ENCODE measurements around the gene DSP. TPM values are rescaled to one million over a fixed set of nuclear protein-coding genes. Genes with fewer than 3 reads are reported as not detected.

The DSP gene
- total RNA-seq, 1 donor from 2014 or later: 38.7 TPM

GRCh38 chr6:7562769-7563168 lies 21.3 kb downstream of the DSP start:
- Mint-ChIP-seq H3K4me3 (no peak overlapping the region), H3K27me3 (ENCODE audit: insufficient read depth, low read depth) (no peaks in the 10 kb centered on the region), H3K27ac (no peak overlapping the region), H3K36me3 (peaks cover 4% of the 10 kb centered on the region), H3K9me3 (no peaks in the 10 kb centered on the region), H3K4me1 (no peaks in the 10 kb centered on the region)
- no peaks in the 10 kb centered on the region for H3K36me3 ChIP-seq
- TF ChIP-seq EZH2phosphoT487 (IDR thresholded peaks at IDR 0.05): no peak
- no peak for TF ChIP-seq EZH2 (IDR thresholded peaks at IDR 0.05)
- no peak for TF ChIP-seq CTCF (IDR thresholded peaks at IDR 0.05)
- H3K9me3 ChIP-seq (ENCODE audit: low read depth): no peaks in the 10 kb centered on the region
- no peaks in the 10 kb centered on the region for H3K27me3 ChIP-seq
- no peaks in the 10 kb centered on the region for H3K79me2 ChIP-seq (ENCODE audit: low read depth)
- H3K27ac ChIP-seq: no peak overlapping the region
- no peaks in the 10 kb centered on the region for H3F3A ChIP-seq (ENCODE audit: low read depth)
- no peak overlapping the region for H2AFZ ChIP-seq (replicated peaks)
- H3K4me2 ChIP-seq: no peak overlapping the region
- no peak overlapping the region for H3K9ac ChIP-seq
- no peak for DNase-seq (ENCODE audit: low spot score)
- H4K20me1 ChIP-seq (ENCODE audit: low read depth): no peaks in the 10 kb centered on the region
- H3K4me1 ChIP-seq: no peaks in the 10 kb centered on the region
- H3K4me3 ChIP-seq: no peak overlapping the region

DNA sequence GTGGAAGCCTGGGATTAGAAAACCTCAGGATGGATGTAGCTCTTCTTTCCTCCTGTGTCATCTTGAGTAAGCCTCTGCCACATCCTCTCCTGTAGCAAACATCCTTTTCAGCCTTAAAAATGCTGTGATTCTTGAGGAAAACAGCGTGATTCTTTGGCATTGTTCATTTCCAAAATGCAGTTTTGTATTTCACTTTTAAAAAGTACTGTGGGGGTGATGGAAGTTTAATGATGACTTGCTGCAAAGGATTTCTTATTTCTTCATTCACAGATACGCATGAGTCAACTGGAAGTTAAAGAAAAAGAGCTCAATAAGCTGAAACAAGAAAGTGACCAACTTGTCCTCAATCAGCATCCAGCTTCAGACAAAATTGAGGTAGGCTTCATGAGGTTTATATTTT lies 24.6 kb downstream of the DSP start:
- Mint-ChIP-seq H3K27ac (no peak overlapping the region), H3K27me3 (ENCODE audit: insufficient read depth, low read depth) (no peaks in the 10 kb centered on the region), H3K4me1 (no peaks in the 10 kb centered on the region), H3K36me3 (peaks cover 12% of the 10 kb centered on the region), H3K9me3 (no peaks in the 10 kb centered on the region), H3K4me3 (no peak overlapping the region)
- no peaks in the 10 kb centered on the region for H3K27me3 ChIP-seq
- no peak overlapping the region for H3K9ac ChIP-seq
- no peaks in the 10 kb centered on the region for H3K79me2 ChIP-seq (ENCODE audit: low read depth)
- no peak for TF ChIP-seq EZH2phosphoT487 (IDR thresholded peaks at IDR 0.05)
- TF ChIP-seq EZH2 (IDR thresholded peaks at IDR 0.05): no peak
- TF ChIP-seq CTCF (IDR thresholded peaks at IDR 0.05): no peak
- no peaks in the 10 kb centered on the region for H3K9me3 ChIP-seq (ENCODE audit: low read depth)
- no peaks in the 10 kb centered on the region for H3K36me3 ChIP-seq
- no peak overlapping the region for H3K27ac ChIP-seq
- no peaks in the 10 kb centered on the region for H3F3A ChIP-seq (ENCODE audit: low read depth)
- H2AFZ ChIP-seq (replicated peaks): no peak overlapping the region
- no peak overlapping the region for H3K4me2 ChIP-seq
- no peak for DNase-seq (ENCODE audit: low spot score)
- H4K20me1 ChIP-seq (ENCODE audit: low read depth): no peaks in the 10 kb centered on the region
- H3K4me3 ChIP-seq: no peak overlapping the region
- H3K4me1 ChIP-seq: no peaks in the 10 kb centered on the region

GRCh38 chr6:7566617-7567173 lies 25.2 kb downstream of the DSP start:
- no peaks in the 10 kb centered on the region for H3K27me3 ChIP-seq
- no peak overlapping the region for H3K27ac Mint-ChIP-seq
- no peaks in the 10 kb centered on the region for H3K79me2 ChIP-seq (ENCODE audit: low read depth)
- peaks cover 12% of the 10 kb centered on the region for H3K36me3 Mint-ChIP-seq
- H3K4me1 ChIP-seq: no peaks in the 10 kb centered on the region
- H3K9me3 ChIP-seq (ENCODE audit: low read depth): no peaks in the 10 kb centered on the region
- H3K27me3 Mint-ChIP-seq (ENCODE audit: insufficient read depth, low read depth): no peaks in the 10 kb centered on the region
- no peak overlapping the region for H2AFZ ChIP-seq (replicated peaks)
- no peak overlapping the region for H3K9ac ChIP-seq
- H3K4me1 Mint-ChIP-seq: no peaks in the 10 kb centered on the region
- H3K4me2 ChIP-seq: no peak overlapping the region
- H4K20me1 ChIP-seq (ENCODE audit: low read depth): no peaks in the 10 kb centered on the region
- no peak for DNase-seq (ENCODE audit: low spot score)
- peak; percentile 24 for TF ChIP-seq CTCF (IDR thresholded peaks at IDR 0.05)
- no peak for TF ChIP-seq EZH2 (IDR thresholded peaks at IDR 0.05)
- no peaks in the 10 kb centered on the region for H3F3A ChIP-seq (ENCODE audit: low read depth)
- H3K9me3 Mint-ChIP-seq: no peaks in the 10 kb centered on the region
- H3K36me3 ChIP-seq: no peaks in the 10 kb centered on the region
- no peak overlapping the region for H3K4me3 ChIP-seq
- no peak overlapping the region for H3K27ac ChIP-seq
- H3K4me3 Mint-ChIP-seq: no peak overlapping the region

Data from neural progenitor cell (in vitro differentiated cells).